HepG2 (cell line): ENCODE data around the gene TPD52L2. TPM values are rescaled to one million over a fixed set of nuclear protein-coding genes. Genes with fewer than 3 reads are reported as not detected.

ENCODE experiments used
- CEBPG ChIP-seq: IDR thresholded peaks from 2 replicates; pipeline ENCODE4 v1.6.1; 2016
- ELF1 ChIP-seq: sonication (generic); formaldehyde crosslinking; IDR thresholded peaks from 2 replicates; pipeline ENCODE4 v1.4.0; 2020; ENCODE audit warnings: missing genetic modification reagents
- EP300 ChIP-seq, 3 experiments: sonication (generic) in 1 of 3; formaldehyde crosslinking in 1 of 3; IDR thresholded peaks; 2 replicates each; pipeline versions ENCODE4 v1.5.1 to v1.6.1; 2011 to 2020; ENCODE audit warnings: low read depth in 2 of 3, low read length in 2 of 3, borderline replicate concordance in 1 of 3, improper control_type of control experiment in 1 of 3, mild to moderate bottlenecking in 1 of 3, missing genetic modification reagents in 1 of 3, moderate library complexity in 1 of 3
- GABPA ChIP-seq, 2 experiments: IDR thresholded peaks; 2 replicates each; pipeline ENCODE4 v1.6.1; 2011 to 2016; ENCODE audit warnings: low read depth in 2 of 2, low read length in 1 of 2, missing biosample characterization in 1 of 2, missing genetic modification characterization in 1 of 2
- GZF1 ChIP-seq: sonication (generic); formaldehyde crosslinking; IDR thresholded peaks from 2 replicates; pipeline ENCODE4 v1.5.1; 2020; ENCODE audit warnings: mild to moderate bottlenecking, missing genetic modification reagents
- KAT7 ChIP-seq: IDR thresholded peaks from 2 replicates; pipeline ENCODE4 v1.6.1; 2018; ENCODE audit warnings: borderline replicate concordance, missing compliant biosample characterization
- KDM3A ChIP-seq: IDR thresholded peaks from 2 replicates; pipeline ENCODE4 v1.6.1; 2018; ENCODE audit warnings: low read depth, missing compliant biosample characterization
- KDM5B ChIP-seq: sonication (generic); formaldehyde crosslinking; IDR thresholded peaks from 2 replicates; pipeline ENCODE4 v1.4.0; 2020; ENCODE audit warnings: missing genetic modification reagents, mild to moderate bottlenecking, borderline replicate concordance
- MTA1 ChIP-seq: sonication (generic); formaldehyde crosslinking; IDR thresholded peaks from 2 replicates; pipeline ENCODE4 v1.4.0; 2020; ENCODE audit warnings: missing genetic modification reagents, mild to moderate bottlenecking, borderline replicate concordance
- NFKB2 ChIP-seq: sonication (generic); formaldehyde crosslinking; IDR thresholded peaks from 2 replicates; pipeline ENCODE4 v1.4.0; 2020; ENCODE audit warnings: missing genetic modification reagents, borderline replicate concordance
- PATZ1 ChIP-seq: sonication (generic); formaldehyde crosslinking; IDR thresholded peaks from 2 replicates; pipeline ENCODE4 v1.4.0; 2020; ENCODE audit warnings: missing genetic modification reagents
- PHF8 ChIP-seq: sonication (generic); formaldehyde crosslinking; IDR thresholded peaks from 2 replicates; pipeline ENCODE4 v1.5.0; 2020; ENCODE audit warnings: missing genetic modification reagents
- RBM39 ChIP-seq: fragments of 200-400 bp; formaldehyde crosslinking; IDR thresholded peaks from one replicate; pipeline ENCODE4 v1.6.1; 2018; ENCODE audit warnings: antibody characterized with exemption, mild to moderate bottlenecking, low read depth, low read length; ENCODE audit not compliant: poor library complexity, severe bottlenecking
- RXRB ChIP-seq: IDR thresholded peaks from 2 replicates; pipeline ENCODE4 v1.6.1; 2016; ENCODE audit warnings: borderline replicate concordance, missing genetic modification reagents, missing compliant biosample characterization
- SPEN ChIP-seq: sonication (generic); formaldehyde crosslinking; IDR thresholded peaks from 2 replicates; pipeline ENCODE4 v1.5.1; 2020; ENCODE audit warnings: low read depth, mild to moderate bottlenecking, missing genetic modification reagents
- SSRP1 ChIP-seq: IDR thresholded peaks from 2 replicates; pipeline ENCODE4 v1.6.1; 2016; ENCODE audit warnings: control low read depth
- TIGD3 ChIP-seq: sonication (generic); formaldehyde crosslinking; IDR thresholded peaks from 2 replicates; pipeline ENCODE4 v1.5.1; 2020; ENCODE audit warnings: mild to moderate bottlenecking, missing genetic modification reagents, borderline replicate concordance
- XRCC5 ChIP-seq: fragments of 200-400 bp; formaldehyde crosslinking; optimal IDR thresholded peaks from 2 replicates; pipeline ENCODE3; 2017; ENCODE audit warnings: mild to moderate bottlenecking, low read length
- ZBTB7A ChIP-seq: sonication (generic); formaldehyde crosslinking; IDR thresholded peaks from 2 replicates; pipeline ENCODE4 v1.8.0; 2022; ENCODE audit warnings: mild to moderate bottlenecking, missing genetic modification reagents
- ZNF343 ChIP-seq: sonication (generic); formaldehyde crosslinking; IDR thresholded peaks from 2 replicates; pipeline ENCODE4 v1.4.0; 2020; ENCODE audit warnings: mild to moderate bottlenecking, missing genetic modification reagents
- ZNF672 ChIP-seq: sonication (generic); formaldehyde crosslinking; IDR thresholded peaks from 2 replicates; pipeline ENCODE4 v1.8.1; 2022; ENCODE audit warnings: missing genetic modification reagents
- ZNF710 ChIP-seq: sonication (generic); formaldehyde crosslinking; IDR thresholded peaks from 2 replicates; pipeline ENCODE4 v1.5.0; 2020; ENCODE audit warnings: mild to moderate bottlenecking, missing genetic modification reagents, borderline replicate concordance
- ZNF83 ChIP-seq: sonication (generic); formaldehyde crosslinking; IDR thresholded peaks from 2 replicates; pipeline ENCODE4 v1.4.0; 2020; ENCODE audit warnings: missing genetic modification reagents, mild to moderate bottlenecking, borderline replicate concordance
- ZSCAN9 ChIP-seq: IDR thresholded peaks from 2 replicates; pipeline ENCODE4 v1.6.1; 2016; ENCODE audit warnings: borderline replicate concordance
- polyA plus RNA-seq, 8 experiments: library from polyadenylated mRNA; depleted of rRNA in 3 of 8; stranded (reverse) in 7 of 8; unstranded in 1 of 8; fragments of >200 nt; fragmentation: Illumina TruSeq in 4 of 8; extraction: Trizol in 4 of 8; gene quantifications; 2 replicates each; pipeline versions ENCODE4 v1.2.1 to v1.2.3, GENCODE V29; 2011 to 2016; ENCODE audit warnings: low read depth in 4 of 8, missing spikeins in 1 of 8, mixed read lengths in 1 of 8; ENCODE audit not compliant: insufficient read depth in 1 of 8
- total RNA-seq, 5 experiments: library from RNA; depleted of rRNA; stranded (reverse); fragments of >200 nt; fragmentation: Illumina TruSeq; extraction: Trizol; gene quantifications; 2 replicates each; pipeline ENCODE4 v1.2.3, GENCODE V29; 2016; ENCODE audit warnings: low read depth in 1 of 5

TPD52L2 gene
- total and polyA plus RNA-seq, 2 of the 13 experiments (the other 11 are each of a cell fraction or from before 2014, with no cell fraction given), result 156 to 184 TPM

GRCh38 chr20:63847237-63848002 lies 17.6 kb upstream of the TPD52L2 start (continued):
- TF ChIP-seq RBM39, result peak; percentile 37
- TF ChIP-seq PHF8 (CRISPR knock-in tag), result 0 out of 2 replicates have a peak, but pooled peaks have one; percentile 12
- TF ChIP-seq EP300 (IDR thresholded peaks at IDR 0.05; ENCODE audit: low read depth in 2 of 2, low read length in 2 of 2), result no peak
- TF ChIP-seq EP300 (CRISPR knock-in tag; IDR thresholded peaks at IDR 0.05; ENCODE audit: borderline replicate concordance), result peak; percentile 53; the same call in 1 of the 2 replicates
- TF ChIP-seq RXRB (CRISPR knock-in tag), result 0 out of 2 replicates have a peak, but pooled peaks have one; percentile 2
- no peak for TF ChIP-seq GABPA (IDR thresholded peaks at IDR 0.05; ENCODE audit: low read depth, low read length)
- peak; percentile 47; the same call in 1 of the 2 replicates for TF ChIP-seq GABPA (CRISPR knock-in tag; IDR thresholded peaks at IDR 0.05; ENCODE audit: low read depth)
- no peak; the same call in 1 of the 2 replicates for TF ChIP-seq KAT7
- TF ChIP-seq PATZ1, result peak; percentile 74; the same call in 1 of the 2 replicates
- no peak for TF ChIP-seq KDM3A
- TF ChIP-seq ZNF343 (CRISPR knock-in tag), result no peak
- 0 out of 2 replicates have a peak, but pooled peaks have one; percentile 64 for TF ChIP-seq TIGD3 (CRISPR knock-in tag)
- TF ChIP-seq SSRP1, result 0 out of 2 replicates have a peak, but pooled peaks have one; percentile 47
- peak; percentile 3; the same call in 1 of the 2 replicates for TF ChIP-seq MTA1 (CRISPR knock-in tag)
- peak; percentile 48; the same call in 1 of the 2 replicates for TF ChIP-seq ZBTB7A
- 0 out of 2 replicates have a peak, but pooled peaks have one; percentile 22 for TF ChIP-seq ZSCAN9 (CRISPR knock-in tag)
- TF ChIP-seq ELF1, result no peak; the same call in 1 of the 2 replicates
- TF ChIP-seq ZNF710 (CRISPR knock-in tag), result peak; percentile 79; the same call in 1 of the 2 replicates
- TF ChIP-seq CEBPG (CRISPR knock-in tag), result 0 out of 2 replicates have a peak, but pooled peaks have one; percentile 6
- TF ChIP-seq KDM5B (CRISPR knock-in tag), result no peak
- TF ChIP-seq ZNF83 (CRISPR knock-in tag), result peak; percentile 32; the same call in 1 of the 2 replicates
- TF ChIP-seq NFKB2, result peak; percentile 64; the same call in 1 of the 2 replicates
- TF ChIP-seq SPEN (CRISPR knock-in tag), result peak; percentile 26; the same call in 1 of the 2 replicates
- no peak for TF ChIP-seq ZNF672 (CRISPR knock-in tag)
- 0 out of 2 replicates have a peak, but pooled peaks have one; percentile 51 for TF ChIP-seq GZF1 (CRISPR knock-in tag)
- TF ChIP-seq XRCC5, result peak; percentile 17
